Measurements from ENCODE around the gene PRR14.

DNA sequence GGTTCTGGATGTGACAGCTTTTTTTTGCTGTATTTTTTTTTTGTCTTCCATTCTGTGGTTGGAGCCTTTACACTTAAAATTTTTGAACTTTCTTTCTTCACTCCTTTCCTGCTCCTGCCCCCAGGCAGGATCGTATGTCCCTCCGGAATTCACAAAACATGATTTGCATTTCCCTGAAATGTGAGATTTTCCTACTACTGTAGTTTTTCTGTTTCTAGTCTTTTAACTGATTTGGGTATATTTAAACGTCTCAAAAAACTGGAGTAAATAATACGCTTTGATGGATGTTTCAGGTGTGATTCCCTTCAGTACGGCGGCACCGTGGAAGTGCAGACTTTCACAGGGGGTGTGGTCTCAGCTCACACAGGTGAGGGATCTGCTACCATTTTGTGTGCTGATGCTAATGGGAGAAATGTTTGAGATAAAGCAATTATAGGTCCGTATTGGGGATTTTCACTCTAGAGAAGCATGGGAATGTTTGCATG is 48.9 kb downstream of the PRR14 start:
- TF ChIP-seq CTCF (IDR thresholded peaks at IDR 0.05; ENCODE audit: insufficient read depth, low read depth, low read length): no peak
- TF ChIP-seq EZH2 (IDR thresholded peaks at IDR 0.05; ENCODE audit: insufficient read depth, low read length): no peak

All from astrocyte (in vitro differentiated cells and primary cell).